A549 (cell line): ENCODE results near the gene SYNGR2. TPM values are rescaled to one million over a fixed set of nuclear protein-coding genes. Genes with fewer than 3 reads are reported as not detected.

Experiments
- ATAC-seq, 2 experiments: fragments of 200-7000 bp in 1 of 2; fragments of >200 bp in 1 of 2; cut with Nextera tagmentation in 1 of 2; cut with Tn5 transposase in 1 of 2; 3 replicates each; pipeline versions ENCODE4 v1.8.0 to v1.9.1; 2018 to 2020; ENCODE audit warnings: mild to moderate bottlenecking in 1 of 2, moderate library complexity in 1 of 2
- CTCF ChIA-PET: fragments of 300-600 bp; sonication (Branson Sonifier 250); formaldehyde crosslinking; extraction: SDS; loops from one replicate; lab custom pipeline; 2021; ENCODE audit warnings: antibody characterized with exemption, inconsistent platforms; lab: Yijun Ruan, JAX
- POLR2A ChIA-PET: fragments of 350-600 bp; formaldehyde crosslinking; extraction: SDS; loops from one replicate; lab custom pipeline; 2021; ENCODE audit warnings: antibody characterized with exemption, inconsistent platforms; lab: Yijun Ruan, JAX
- DNase-seq, 2 experiments: peaks; one replicate each; pipeline versions ENCODE4 v3.0.0 to v3.0.0-alpha.2; 2011 to 2016; ENCODE audit warnings: low read depth in 1 of 2, low spot score in 1 of 2
- FAIRE-seq: peaks from 2 replicates; lab custom pipeline; 2011; peaks lifted over from hg19 to GRCh38; lab: Jason Lieb, UNC
- H3K27ac ChIP-seq, 2 experiments: fragments of >200 bp; sonication (Bioruptor Twin); formaldehyde crosslinking; 3 replicates each; pipeline ENCODE4 v1.5.1; 2016 to 2017
- H3K4me1 ChIP-seq: fragments of >200 bp; sonication (Bioruptor Twin); formaldehyde crosslinking; 3 replicates; pipeline ENCODE4 v1.6.1; 2016
- H3K4me2 ChIP-seq: fragments of >200 bp; sonication (Bioruptor Twin); formaldehyde crosslinking; 3 replicates; pipeline ENCODE4 v1.6.1; 2016
- H3K4me3 ChIP-seq: fragments of >200 bp; sonication (Bioruptor Twin); formaldehyde crosslinking; 3 replicates; pipeline ENCODE4 v1.5.1; 2016
- H3K9me3 ChIP-seq: fragments of >200 bp; sonication (Bioruptor Twin); formaldehyde crosslinking; 3 replicates; pipeline ENCODE4 v1.6.1; 2016
- CBX2 ChIP-seq: fragments of 200-600 bp; sonication (generic); IDR thresholded peaks from 2 replicates; pipeline ENCODE4 v1.6.1; 2016; ENCODE audit warnings: low read depth, mild to moderate bottlenecking, borderline replicate concordance
- CBX8 ChIP-seq: fragments of 200-600 bp; sonication (generic); IDR thresholded peaks from 2 replicates; pipeline ENCODE4 v1.6.1; 2016
- CEBPB ChIP-seq, 2 experiments: fragments of >200 bp in 1 of 2; sonication (Bioruptor Twin) in 1 of 2; formaldehyde crosslinking in 1 of 2; IDR thresholded peaks; 2 replicates each; pipeline ENCODE4 v1.6.1; 2012 to 2016
- CHD2 ChIP-seq: fragments of 150-350 bp; IDR thresholded peaks from 2 replicates; pipeline ENCODE4 v1.6.1; 2014; ENCODE audit warnings: low read length; ENCODE audit not compliant: partially characterized antibody
- CHD4 ChIP-seq: fragments of 200-600 bp; sonication (generic); IDR thresholded peaks from 2 replicates; pipeline ENCODE4 v1.6.1; 2016; ENCODE audit warnings: antibody characterized with exemption, mild to moderate bottlenecking, borderline replicate concordance
- EHF ChIP-seq: fragments of 250-450 bp; sonication (Bioruptor Pico); IDR thresholded peaks from 2 replicates; pipeline ENCODE4 v1.5.0; 2020; ENCODE audit warnings: mild to moderate bottlenecking
- EP300 ChIP-seq, 2 experiments: fragments of >200 bp; sonication (Bioruptor Twin); formaldehyde crosslinking; IDR thresholded peaks; 2 replicates in 1 of 2; 3 replicates in 1 of 2; pipeline ENCODE4 v1.6.1; 2016 to 2017
- ESRRA ChIP-seq: fragments of 150-350 bp; IDR thresholded peaks from 2 replicates; pipeline ENCODE4 v1.6.1; 2014; ENCODE audit warnings: mild to moderate bottlenecking, low read length, borderline replicate concordance
- FOSL2 ChIP-seq, 2 experiments: fragments of 450-650 bp in 1 of 2; fragments of >200 bp in 1 of 2; sonication (Bioruptor Twin) in 1 of 2; formaldehyde crosslinking; IDR thresholded peaks; 2 replicates each; pipeline versions ENCODE4 v1.5.0 to v1.6.1; 2016 to 2020; ENCODE audit warnings: mild to moderate bottlenecking in 1 of 2, moderate library complexity in 1 of 2
- FOXS1 ChIP-seq: fragments of 250-450 bp; sonication (Bioruptor Pico); IDR thresholded peaks from 2 replicates; pipeline ENCODE4 v1.5.0; 2020; ENCODE audit warnings: mild to moderate bottlenecking, moderate library complexity
- HDAC2 ChIP-seq: fragments of 200-600 bp; sonication (generic); IDR thresholded peaks from 2 replicates; pipeline ENCODE4 v1.6.1; 2016
- HEYL ChIP-seq: fragments of 250-450 bp; sonication (Bioruptor Pico); IDR thresholded peaks from 2 replicates; pipeline ENCODE4 v1.8.0; 2021; ENCODE audit warnings: mild to moderate bottlenecking, moderate library complexity
- HOXA7 ChIP-seq: fragments of 250-450 bp; sonication (Bioruptor Pico); IDR thresholded peaks from 2 replicates; pipeline ENCODE4 v1.5.0; 2020; ENCODE audit warnings: mild to moderate bottlenecking, moderate library complexity
- JUN ChIP-seq, 2 experiments: fragments of >200 bp; sonication (Bioruptor Twin); formaldehyde crosslinking; IDR thresholded peaks; 2 replicates in 1 of 2; 3 replicates in 1 of 2; pipeline ENCODE4 v1.6.1; 2016 to 2017
- KDM5A ChIP-seq: fragments of 200-600 bp; sonication (generic); IDR thresholded peaks from 2 replicates; pipeline ENCODE4 v1.6.1; 2016; ENCODE audit warnings: antibody characterized with exemption, mild to moderate bottlenecking
- MAFK ChIP-seq: fragments of 450-650 bp; IDR thresholded peaks from 2 replicates; pipeline ENCODE4 v1.6.1; 2014; ENCODE audit not compliant: partially characterized antibody
- MAZ ChIP-seq: fragments of 150-350 bp; IDR thresholded peaks from 2 replicates; pipeline ENCODE4 v1.6.1; 2014; ENCODE audit warnings: antibody characterized with exemption, low read depth, low read length, borderline replicate concordance
- MYC ChIP-seq: IDR thresholded peaks from 2 replicates; pipeline ENCODE4 v1.6.1; 2012; ENCODE audit warnings: mild to moderate bottlenecking, inconsistent platforms, low read length, improper control_type of control experiment, borderline replicate concordance
- NPAS2 ChIP-seq: fragments of 250-450 bp; sonication (Bioruptor Pico); IDR thresholded peaks from 2 replicates; pipeline ENCODE4 v1.8.0; 2022; ENCODE audit warnings: mild to moderate bottlenecking, moderate library complexity, borderline replicate concordance
- PHF8 ChIP-seq: fragments of 200-600 bp; sonication (generic); IDR thresholded peaks from 2 replicates; pipeline ENCODE4 v1.6.1; 2016; ENCODE audit warnings: low read depth, mild to moderate bottlenecking, antibody characterized with exemption, moderate library complexity, borderline replicate concordance
- POLR2A ChIP-seq: IDR thresholded peaks from 2 replicates; pipeline ENCODE4 v1.6.1; 2012; ENCODE audit warnings: mild to moderate bottlenecking, low read length
- RARB ChIP-seq: fragments of 250-450 bp; sonication (Bioruptor Pico); IDR thresholded peaks from 2 replicates; pipeline ENCODE4 v1.8.0; 2021; ENCODE audit warnings: mild to moderate bottlenecking, moderate library complexity
- RCOR1 ChIP-seq: fragments of 150-350 bp; IDR thresholded peaks from 2 replicates; pipeline ENCODE4 v1.6.1; 2014; ENCODE audit warnings: antibody characterized with exemption, low read length, low read depth
- RFX5 ChIP-seq: fragments of 450-650 bp; IDR thresholded peaks from 2 replicates; pipeline ENCODE4 v1.7.1; 2014; ENCODE audit warnings: antibody characterized with exemption, mild to moderate bottlenecking, moderate library complexity
- TFCP2L1 ChIP-seq: fragments of 250-450 bp; sonication (Bioruptor Pico); IDR thresholded peaks from 2 replicates; pipeline ENCODE4 v1.5.0; 2021; ENCODE audit warnings: mild to moderate bottlenecking
- TP53 ChIP-seq: fragments of 250-450 bp; sonication (Bioruptor Pico); IDR thresholded peaks from 2 replicates; pipeline ENCODE4 v1.5.0; 2021; ENCODE audit warnings: mild to moderate bottlenecking, moderate library complexity
- ZFP36 ChIP-seq: fragments of 450-650 bp; IDR thresholded peaks from 2 replicates; pipeline ENCODE4 v1.6.1; 2014; ENCODE audit warnings: borderline replicate concordance; ENCODE audit not compliant: partially characterized antibody
- ZSCAN20 ChIP-seq: fragments of 250-450 bp; sonication (Bioruptor Pico); IDR thresholded peaks from 2 replicates; pipeline ENCODE4 v1.8.0; 2022; ENCODE audit warnings: mild to moderate bottlenecking, moderate library complexity
- WGBS: methylation state at CpG from one replicate; pipeline ENCODE4 v1.1.6; 2017; ENCODE audit errors: missing lambda C conversion rate; 5-methylcytosine and 5-hydroxymethylcytosine counted together
- polyA plus RNA-seq, 4 experiments: library from polyadenylated mRNA; depleted of rRNA in 3 of 4; stranded (reverse); fragments of >200 nt; fragmentation: RNase III in 1 of 4; extraction: RNeasy Plus Mini Kit Qiagen cat#74134 plus additional on column Dnase treatment in 1 of 4; gene quantifications; 2 replicates in 3 of 4; 3 replicates in 1 of 4; pipeline ENCODE4 v1.2.3, GENCODE V29; 2011 to 2017
- TF ChIP-seq, protein P1 (sequence below): IDR thresholded peaks from 2 replicates; pipeline ENCODE4 v1.6.1; 2012
- TF ChIP-seq, protein P2 (sequence below): fragments of >200 bp; sonication (Bioruptor Twin); formaldehyde crosslinking; IDR thresholded peaks from 3 replicates; pipeline ENCODE4 v1.6.1; 2016
- TF ChIP-seq, protein P3 (sequence below): fragments of 200-600 bp; sonication (generic); IDR thresholded peaks from 2 replicates; pipeline ENCODE4 v1.6.1; 2016; ENCODE audit warnings: antibody characterized with exemption, mild to moderate bottlenecking, moderate library complexity
- TF ChIP-seq, protein P4 (sequence below): fragments of 450-650 bp; IDR thresholded peaks from 2 replicates; pipeline ENCODE4 v1.6.1; 2014; ENCODE audit warnings: antibody characterized with exemption
- TF ChIP-seq, protein P5 (sequence below): IDR thresholded peaks from 2 replicates; pipeline ENCODE4 v1.6.1; 2012; ENCODE audit warnings: low read depth, borderline replicate concordance

SYNGR2 gene
- polyA plus RNA-seq, 2 of the 4 experiments (the other 2 are of a cell fraction), result 102 to 113 TPM

DNA sequence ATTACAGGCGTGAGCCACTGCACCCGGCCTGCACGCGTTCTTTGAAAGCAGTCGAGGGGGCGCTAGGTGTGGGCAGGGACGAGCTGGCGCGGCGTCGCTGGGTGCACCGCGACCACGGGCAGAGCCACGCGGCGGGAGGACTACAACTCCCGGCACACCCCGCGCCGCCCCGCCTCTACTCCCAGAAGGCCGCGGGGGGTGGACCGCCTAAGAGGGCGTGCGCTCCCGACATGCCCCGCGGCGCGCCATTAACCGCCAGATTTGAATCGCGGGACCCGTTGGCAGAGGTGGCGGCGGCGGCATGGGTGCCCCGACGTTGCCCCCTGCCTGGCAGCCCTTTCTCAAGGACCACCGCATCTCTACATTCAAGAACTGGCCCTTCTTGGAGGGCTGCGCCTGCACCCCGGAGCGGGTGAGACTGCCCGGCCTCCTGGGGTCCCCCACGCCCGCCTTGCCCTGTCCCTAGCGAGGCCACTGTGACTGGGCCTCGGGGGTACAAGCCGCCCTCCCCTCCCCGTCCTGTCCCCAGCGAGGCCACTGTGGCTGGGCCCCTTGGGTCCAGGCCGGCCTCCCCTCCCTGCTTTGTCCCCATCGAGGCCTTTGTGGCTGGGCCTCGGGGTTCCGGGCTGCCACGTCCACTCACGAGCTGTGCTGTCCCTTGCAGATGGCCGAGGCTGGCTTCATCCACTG is 45.8 kb downstream of the SYNGR2 start, which contains the start of gene BIRC5:
BIRC5 (plus strand) TSS at position 238 of the 690 bp plus-strand sequence; CDS start at position 302, 64 bp downstream.
- ChIA-PET POLR2A (no interaction called here), CTCF (interaction anchor here (0.7 to 17.1 kb wide), 6 partner anchors 27 to 208 kb away, joined by 3 to 150 read pairs (median 4); partner anchors contain the start of genes AFMID and TK1)
- ATAC-seq (peak; percentile 98 to 99), FAIRE-seq (no peak), DNase-seq (peak; percentile 92 to 93)
- peak within 1 kb of the TSS; percentile 83 for H3K4me3 ChIP-seq
- H3K4me1 ChIP-seq, result peaks cover 9% of the 10 kb centered on the region
- under 1% methylated on average over 31 of the region's 60 CpGs for WGBS
- H3K4me2 ChIP-seq, result peak within 1 kb of the TSS; percentile 80
- H3K27ac ChIP-seq, result peak within 1 kb of the TSS; percentile 86 to 93
- no peaks in the 10 kb centered on the region for H3K9me3 ChIP-seq
- TF ChIP-seq HDAC2, result peak; percentile 97
- TF ChIP-seq, protein P1, sequence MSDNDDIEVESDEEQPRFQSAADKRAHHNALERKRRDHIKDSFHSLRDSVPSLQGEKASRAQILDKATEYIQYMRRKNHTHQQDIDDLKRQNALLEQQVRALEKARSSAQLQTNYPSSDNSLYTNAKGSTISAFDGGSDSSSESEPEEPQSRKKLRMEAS, result peak; percentile 97
- TF ChIP-seq ESRRA, result no peak
- TF ChIP-seq TFCP2L1 (CRISPR knock-in tag), result no peak
- TF ChIP-seq MYC, result peak; percentile 79; the same call in 1 of the 2 replicates
- TF ChIP-seq HEYL (CRISPR knock-in tag), result no peak
- TF ChIP-seq CHD2, result no peak
- TF ChIP-seq NPAS2, result no peak
- no peak for TF ChIP-seq ZFP36
- no peak for TF ChIP-seq RFX5
- no peak for TF ChIP-seq MAFK
- TF ChIP-seq MAZ, result no peak
- no peak for TF ChIP-seq CEBPB (IDR thresholded peaks at IDR 0.05)
- no peak for TF ChIP-seq CBX8
- peak; percentile 43 to 94; a peak in 3 of 5 replicates for TF ChIP-seq JUN (IDR thresholded peaks at IDR 0.05)
- TF ChIP-seq KDM5A, result peak; percentile 93
- TF ChIP-seq PHF8, result 0 out of 2 replicates have a peak, but pooled peaks have one; percentile 58
- TF ChIP-seq, protein P2, sequence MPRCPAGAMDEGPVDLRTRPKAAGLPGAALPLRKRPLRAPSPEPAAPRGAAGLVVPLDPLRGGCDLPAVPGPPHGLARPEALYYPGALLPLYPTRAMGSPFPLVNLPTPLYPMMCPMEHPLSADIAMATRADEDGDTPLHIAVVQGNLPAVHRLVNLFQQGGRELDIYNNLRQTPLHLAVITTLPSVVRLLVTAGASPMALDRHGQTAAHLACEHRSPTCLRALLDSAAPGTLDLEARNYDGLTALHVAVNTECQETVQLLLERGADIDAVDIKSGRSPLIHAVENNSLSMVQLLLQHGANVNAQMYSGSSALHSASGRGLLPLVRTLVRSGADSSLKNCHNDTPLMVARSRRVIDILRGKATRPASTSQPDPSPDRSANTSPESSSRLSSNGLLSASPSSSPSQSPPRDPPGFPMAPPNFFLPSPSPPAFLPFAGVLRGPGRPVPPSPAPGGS, result peak; percentile 22; the same call in 1 of the 3 replicates
- no peak for TF ChIP-seq CHD4
- no peak for TF ChIP-seq HOXA7
- TF ChIP-seq FOSL2 (IDR thresholded peaks at IDR 0.05), result no peak
- TF ChIP-seq FOSL2 (CRISPR knock-in tag; IDR thresholded peaks at IDR 0.05), result 0 out of 2 replicates have a peak, but pooled peaks have one; percentile 25
- TF ChIP-seq CBX2, result no peak
- TF ChIP-seq ZSCAN20 (CRISPR knock-in tag), result no peak
- peak; percentile 27; the same call in 1 of the 2 replicates for TF ChIP-seq POLR2A
- TF ChIP-seq RARB (CRISPR knock-in tag), result no peak
- no peak for TF ChIP-seq RCOR1
- TF ChIP-seq, protein P3, sequence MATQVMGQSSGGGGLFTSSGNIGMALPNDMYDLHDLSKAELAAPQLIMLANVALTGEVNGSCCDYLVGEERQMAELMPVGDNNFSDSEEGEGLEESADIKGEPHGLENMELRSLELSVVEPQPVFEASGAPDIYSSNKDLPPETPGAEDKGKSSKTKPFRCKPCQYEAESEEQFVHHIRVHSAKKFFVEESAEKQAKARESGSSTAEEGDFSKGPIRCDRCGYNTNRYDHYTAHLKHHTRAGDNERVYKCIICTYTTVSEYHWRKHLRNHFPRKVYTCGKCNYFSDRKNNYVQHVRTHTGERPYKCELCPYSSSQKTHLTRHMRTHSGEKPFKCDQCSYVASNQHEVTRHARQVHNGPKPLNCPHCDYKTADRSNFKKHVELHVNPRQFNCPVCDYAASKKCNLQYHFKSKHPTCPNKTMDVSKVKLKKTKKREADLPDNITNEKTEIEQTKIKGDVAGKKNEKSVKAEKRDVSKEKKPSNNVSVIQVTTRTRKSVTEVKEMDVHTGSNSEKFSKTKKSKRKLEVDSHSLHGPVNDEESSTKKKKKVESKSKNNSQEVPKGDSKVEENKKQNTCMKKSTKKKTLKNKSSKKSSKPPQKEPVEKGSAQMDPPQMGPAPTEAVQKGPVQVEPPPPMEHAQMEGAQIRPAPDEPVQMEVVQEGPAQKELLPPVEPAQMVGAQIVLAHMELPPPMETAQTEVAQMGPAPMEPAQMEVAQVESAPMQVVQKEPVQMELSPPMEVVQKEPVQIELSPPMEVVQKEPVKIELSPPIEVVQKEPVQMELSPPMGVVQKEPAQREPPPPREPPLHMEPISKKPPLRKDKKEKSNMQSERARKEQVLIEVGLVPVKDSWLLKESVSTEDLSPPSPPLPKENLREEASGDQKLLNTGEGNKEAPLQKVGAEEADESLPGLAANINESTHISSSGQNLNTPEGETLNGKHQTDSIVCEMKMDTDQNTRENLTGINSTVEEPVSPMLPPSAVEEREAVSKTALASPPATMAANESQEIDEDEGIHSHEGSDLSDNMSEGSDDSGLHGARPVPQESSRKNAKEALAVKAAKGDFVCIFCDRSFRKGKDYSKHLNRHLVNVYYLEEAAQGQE, result no peak
- TF ChIP-seq, protein P4, sequence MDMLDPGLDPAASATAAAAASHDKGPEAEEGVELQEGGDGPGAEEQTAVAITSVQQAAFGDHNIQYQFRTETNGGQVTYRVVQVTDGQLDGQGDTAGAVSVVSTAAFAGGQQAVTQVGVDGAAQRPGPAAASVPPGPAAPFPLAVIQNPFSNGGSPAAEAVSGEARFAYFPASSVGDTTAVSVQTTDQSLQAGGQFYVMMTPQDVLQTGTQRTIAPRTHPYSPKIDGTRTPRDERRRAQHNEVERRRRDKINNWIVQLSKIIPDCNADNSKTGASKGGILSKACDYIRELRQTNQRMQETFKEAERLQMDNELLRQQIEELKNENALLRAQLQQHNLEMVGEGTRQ, result peak; percentile 2; the same call in 1 of the 2 replicates
- TF ChIP-seq EP300 (IDR thresholded peaks at IDR 0.05), result no peak
- TF ChIP-seq TP53, result no peak
- TF ChIP-seq FOXS1 (CRISPR knock-in tag), result no peak
- TF ChIP-seq, protein P5, sequence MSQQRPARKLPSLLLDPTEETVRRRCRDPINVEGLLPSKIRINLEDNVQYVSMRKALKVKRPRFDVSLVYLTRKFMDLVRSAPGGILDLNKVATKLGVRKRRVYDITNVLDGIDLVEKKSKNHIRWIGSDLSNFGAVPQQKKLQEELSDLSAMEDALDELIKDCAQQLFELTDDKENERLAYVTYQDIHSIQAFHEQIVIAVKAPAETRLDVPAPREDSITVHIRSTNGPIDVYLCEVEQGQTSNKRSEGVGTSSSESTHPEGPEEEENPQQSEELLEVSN, result peak; percentile 93
- no peak for TF ChIP-seq EHF
